ENCODE measurements around the gene REP15. TPM values are rescaled to one million over a fixed set of nuclear protein-coding genes. Genes with fewer than 3 reads are reported as not detected.

The REP15 gene
- total RNA-seq, 1 experiment from 2014 or later = 1.9 TPM

- POLR2A ChIA-PET = interaction anchor here (0.6 to 0.7 kb wide), 2 partner anchors 76 to 275 kb away, joined by 6 read pairs; no protein-coding TSS in a partner anchor
- intact Hi-C loops (cut with micrococcal nuclease; ENCODE audit: unreplicated experiment) (no loop called here), in situ Hi-C loops (cut with HindIII; ENCODE audit: low pct_unique_long_range_greater_than_20kb, low sequenced_read_pairs) (no loop called here)
- no peak for TF ChIP-seq CTCF (IDR thresholded peaks at IDR 0.05)
- no peak for TF ChIP-seq SIN3A (IDR thresholded peaks at IDR 0.05; ENCODE audit: borderline replicate concordance, insufficient read depth, low read depth, low read length)
- TF ChIP-seq POLR2AphosphoS5 (IDR thresholded peaks at IDR 0.05; ENCODE audit: low read depth, low read length) = no peak
- no peak for TF ChIP-seq REST (IDR thresholded peaks at IDR 0.05; ENCODE audit: insufficient read depth in 1 of 2, low read depth in 2 of 2, low read length in 1 of 2)
- no peak for TF ChIP-seq TCF7L2 (IDR thresholded peaks at IDR 0.05; ENCODE audit: low read depth, low read length)
- no peaks in the 10 kb centered on the region for H3K27me3 ChIP-seq (ENCODE audit: control insufficient read depth, insufficient read depth, low read length)
- no peak overlapping the region for H3K27ac ChIP-seq (ENCODE audit: low read length)
- no peaks in the 10 kb centered on the region; the same call in 1 of the 2 replicates for H3K36me3 ChIP-seq (ENCODE audit: control insufficient read depth, insufficient read depth, low read length)
- H3K4me3 ChIP-seq (ENCODE audit: low read depth in 2 of 2, low read length in 2 of 2) = no peak overlapping the region
- H3K9me3 ChIP-seq (ENCODE audit: control insufficient read depth, insufficient read depth, low read depth, low read length) = no peaks in the 10 kb centered on the region
- CTCF ChIA-PET = no interaction called here
- BruUV-seq (replicated peaks) = no TSS peak
- no peak for ATAC-seq
- H3K4me1 ChIP-seq (ENCODE audit: control insufficient read depth, insufficient read depth, low read length) = no peaks in the 10 kb centered on the region
- DNase-seq (ENCODE audit: low read depth, low spot score) = no peak
Measured at GRCh38 chr12:27674989-27675388, 21.3 kb upstream of the REP15 start.

GRCh38 chr12:27680619-27681018 lies 15.6 kb upstream of the REP15 start:
- H3K36me3 ChIP-seq (ENCODE audit: control insufficient read depth, insufficient read depth, low read length) = peaks cover 7% of the 10 kb centered on the region
- no peak overlapping the region for H3K4me3 ChIP-seq (ENCODE audit: low read depth in 2 of 2, low read length in 2 of 2)
- no peaks in the 10 kb centered on the region for H3K4me1 ChIP-seq (ENCODE audit: control insufficient read depth, insufficient read depth, low read length)
- CTCF ChIA-PET = no interaction called here
- ATAC-seq = no peak
- intact Hi-C loops (cut with micrococcal nuclease; ENCODE audit: unreplicated experiment) = no loop called here
- BruUV-seq (replicated peaks) = no TSS peak
- H3K9me3 ChIP-seq (ENCODE audit: control insufficient read depth, insufficient read depth, low read depth, low read length) = no peaks in the 10 kb centered on the region
- in situ Hi-C loops (cut with HindIII; ENCODE audit: low pct_unique_long_range_greater_than_20kb, low sequenced_read_pairs) = no loop called here
- no peak overlapping the region for H3K27ac ChIP-seq (ENCODE audit: low read length)
- TF ChIP-seq CTCF (IDR thresholded peaks at IDR 0.05) = no peak
- no peak for TF ChIP-seq POLR2AphosphoS5 (IDR thresholded peaks at IDR 0.05; ENCODE audit: low read depth, low read length)
- no peak for TF ChIP-seq REST (IDR thresholded peaks at IDR 0.05; ENCODE audit: insufficient read depth in 1 of 2, low read depth in 2 of 2, low read length in 1 of 2)
- TF ChIP-seq SIN3A (IDR thresholded peaks at IDR 0.05; ENCODE audit: borderline replicate concordance, insufficient read depth, low read depth, low read length) = no peak
- no peak for TF ChIP-seq TCF7L2 (IDR thresholded peaks at IDR 0.05; ENCODE audit: low read depth, low read length)
- POLR2A ChIA-PET = no interaction called here
- H3K27me3 ChIP-seq (ENCODE audit: control insufficient read depth, insufficient read depth, low read length) = no peaks in the 10 kb centered on the region
- no peak for DNase-seq (ENCODE audit: low read depth, low spot score)

Data from Panc1 (cell line).